Measurements from ENCODE around the gene CNTN2. TPM values are rescaled to one million over a fixed set of nuclear protein-coding genes. Genes with fewer than 3 reads are reported as not detected.

Gene CNTN2
- total RNA-seq, 1 donor from 2014 or later = not detected

DNA sequence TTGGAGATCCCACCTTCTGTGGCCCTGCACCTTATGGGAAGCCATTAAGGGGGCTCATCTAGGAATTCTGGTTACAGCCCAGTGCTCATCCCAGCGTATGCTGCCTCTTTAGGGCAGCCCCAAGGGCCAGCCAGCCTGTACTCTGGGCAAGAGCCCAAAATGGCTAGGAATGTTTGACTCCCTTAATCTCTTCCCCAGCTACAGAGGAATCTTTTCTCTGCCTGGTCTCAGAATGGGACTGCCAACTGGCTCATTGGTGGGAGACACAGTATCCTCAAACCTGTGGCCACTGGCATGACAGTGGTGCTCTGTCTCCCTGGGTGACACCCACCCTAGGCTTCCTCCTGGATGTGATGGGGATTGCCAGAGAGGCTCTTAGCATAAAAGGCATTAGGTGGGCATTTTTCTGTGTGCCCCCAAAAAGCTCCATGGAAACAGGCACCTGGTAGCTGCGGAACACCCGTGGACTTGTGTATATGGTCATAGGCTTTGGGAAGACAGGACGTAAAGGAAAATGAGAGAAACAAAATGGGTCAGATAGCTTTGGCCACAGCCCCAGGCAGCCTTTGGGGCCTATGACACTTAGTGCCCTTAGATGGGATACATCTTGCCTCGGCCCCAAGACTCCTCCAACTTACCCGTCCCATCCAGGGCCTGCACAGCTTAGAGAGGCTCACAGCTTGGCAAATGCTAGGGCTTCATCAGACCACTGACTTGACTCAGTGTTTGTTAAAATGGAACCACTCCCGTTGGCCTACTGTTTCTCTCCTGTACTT lies 34.3 kb downstream of the CNTN2 start:
- intact Hi-C loops (cut with micrococcal nuclease) = no loop called here
- no peak for DNase-seq
- Mint-ChIP-seq H3K36me3 (ENCODE audit: low read depth) (peaks cover 1% of the 10 kb centered on the region), H3K4me3 (no peak overlapping the region), H3K9me3 (no peaks in the 10 kb centered on the region), H3K27ac (no peak overlapping the region), H3K4me1 (no peaks in the 10 kb centered on the region), H3K27me3 (no peaks in the 10 kb centered on the region)
- POLR2A ChIA-PET = no interaction called here
- TF ChIP-seq, protein P1, sequence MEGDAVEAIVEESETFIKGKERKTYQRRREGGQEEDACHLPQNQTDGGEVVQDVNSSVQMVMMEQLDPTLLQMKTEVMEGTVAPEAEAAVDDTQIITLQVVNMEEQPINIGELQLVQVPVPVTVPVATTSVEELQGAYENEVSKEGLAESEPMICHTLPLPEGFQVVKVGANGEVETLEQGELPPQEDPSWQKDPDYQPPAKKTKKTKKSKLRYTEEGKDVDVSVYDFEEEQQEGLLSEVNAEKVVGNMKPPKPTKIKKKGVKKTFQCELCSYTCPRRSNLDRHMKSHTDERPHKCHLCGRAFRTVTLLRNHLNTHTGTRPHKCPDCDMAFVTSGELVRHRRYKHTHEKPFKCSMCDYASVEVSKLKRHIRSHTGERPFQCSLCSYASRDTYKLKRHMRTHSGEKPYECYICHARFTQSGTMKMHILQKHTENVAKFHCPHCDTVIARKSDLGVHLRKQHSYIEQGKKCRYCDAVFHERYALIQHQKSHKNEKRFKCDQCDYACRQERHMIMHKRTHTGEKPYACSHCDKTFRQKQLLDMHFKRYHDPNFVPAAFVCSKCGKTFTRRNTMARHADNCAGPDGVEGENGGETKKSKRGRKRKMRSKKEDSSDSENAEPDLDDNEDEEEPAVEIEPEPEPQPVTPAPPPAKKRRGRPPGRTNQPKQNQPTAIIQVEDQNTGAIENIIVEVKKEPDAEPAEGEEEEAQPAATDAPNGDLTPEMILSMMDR (IDR thresholded peaks at IDR 0.05) = no peak
- CTCF ChIA-PET = no interaction called here
- ATAC-seq (ENCODE audit: low read depth) = no peak

DNA sequence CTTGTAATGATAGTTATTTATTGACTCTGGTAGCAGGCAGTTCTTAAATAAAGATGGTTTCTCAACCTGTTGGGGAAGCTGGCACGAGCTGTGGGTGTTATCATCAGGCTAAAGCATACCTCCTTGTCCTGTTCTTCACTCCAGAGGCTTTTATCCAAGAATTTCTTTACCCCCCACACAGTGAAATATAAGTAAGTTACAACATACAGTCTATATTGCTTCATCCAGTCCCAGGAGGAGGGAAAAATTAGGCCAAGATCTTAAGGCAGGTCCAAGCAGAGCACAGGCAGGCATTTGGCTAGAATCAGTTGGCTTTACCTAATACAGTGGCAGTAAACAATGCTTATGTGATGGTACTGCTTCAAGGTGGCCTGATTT lies 34.9 kb downstream of the CNTN2 start:
- ATAC-seq (ENCODE audit: low read depth) (no peak), DNase-seq (no peak)
- ChIA-PET POLR2A (no interaction called here), CTCF (no interaction called here)
- Mint-ChIP-seq H3K27ac (no peak overlapping the region), H3K4me3 (no peak overlapping the region), H3K9me3 (no peaks in the 10 kb centered on the region), H3K36me3 (ENCODE audit: low read depth) (peaks cover 6% of the 10 kb centered on the region), H3K27me3 (no peaks in the 10 kb centered on the region), H3K4me1 (no peaks in the 10 kb centered on the region)
- intact Hi-C loops (cut with micrococcal nuclease) = no loop called here
- TF ChIP-seq, protein P1 (IDR thresholded peaks at IDR 0.05) = no peak

DNA sequence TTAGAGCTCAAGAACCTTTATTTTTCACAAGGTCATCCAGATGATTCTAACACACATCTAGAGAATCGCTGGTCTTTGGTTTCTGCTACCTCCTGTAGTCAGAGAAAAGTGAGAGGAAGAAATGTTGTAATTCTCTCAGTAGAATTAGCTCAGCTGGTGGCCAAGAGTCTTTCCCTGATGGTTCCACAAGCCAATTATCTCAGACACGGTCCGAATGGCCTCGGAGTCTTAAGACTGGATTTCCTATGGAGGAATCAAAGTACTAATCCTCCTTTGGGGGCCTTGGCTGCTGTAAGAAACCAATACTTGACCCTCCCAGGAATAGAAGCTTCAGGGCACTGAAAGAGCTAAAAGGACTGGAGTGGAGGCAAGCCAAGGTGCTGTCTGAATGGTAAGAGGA lies 39.4 kb downstream of the CNTN2 start:
- TF ChIP-seq, protein P1 (IDR thresholded peaks at IDR 0.05) = no peak
- CTCF ChIA-PET = no interaction called here
- POLR2A ChIA-PET = no interaction called here
- ATAC-seq (ENCODE audit: low read depth) (no peak), DNase-seq (no peak)
- no peak overlapping the region for H3K27ac Mint-ChIP-seq
- H3K27me3 Mint-ChIP-seq = no peaks in the 10 kb centered on the region
- no peaks in the 10 kb centered on the region for H3K9me3 Mint-ChIP-seq
- no peak overlapping the region for H3K4me3 Mint-ChIP-seq
- H3K36me3 Mint-ChIP-seq (ENCODE audit: low read depth) = peaks cover 47% of the 10 kb centered on the region
- intact Hi-C loops (cut with micrococcal nuclease) = no loop called here
- no peaks in the 10 kb centered on the region for H3K4me1 Mint-ChIP-seq

DNA sequence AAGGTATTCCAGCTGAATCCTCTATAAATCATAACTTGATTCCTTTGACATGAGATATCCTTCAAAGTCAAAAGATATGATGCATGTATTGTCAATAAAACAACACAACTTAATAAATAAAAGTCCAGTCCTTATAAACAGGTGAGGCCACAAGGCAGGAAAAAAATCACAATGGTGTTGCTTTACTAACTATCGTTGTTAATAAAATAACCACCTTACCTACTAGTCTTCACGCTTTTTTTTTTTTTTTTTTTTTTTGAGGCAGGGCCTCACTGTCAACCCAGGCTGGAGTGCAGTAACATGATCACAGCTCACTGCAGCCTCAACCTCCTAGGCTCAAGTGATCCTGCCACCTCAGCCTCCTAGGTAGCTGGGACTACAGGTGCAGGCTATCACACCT lies 41.3 kb downstream of the CNTN2 start, which contains the start of gene TMEM81:
Gene TMEM81, minus strand, starts transcription at position 101 of the 400 bp plus-strand sequence. CDS start 140 bp downstream, outside the sequence.
- no peaks in the 10 kb centered on the region for H3K4me1 Mint-ChIP-seq
- TF ChIP-seq, protein P1 (IDR thresholded peaks at IDR 0.05) = no peak
- intact Hi-C loops (cut with micrococcal nuclease) = no loop called here
- no peaks in the 10 kb centered on the region for H3K9me3 Mint-ChIP-seq
- peaks cover 66% of the 10 kb centered on the region for H3K36me3 Mint-ChIP-seq (ENCODE audit: low read depth)
- POLR2A ChIA-PET = no interaction called here
- no peak within 1 kb of the TSS for H3K27ac Mint-ChIP-seq
- CTCF ChIA-PET = no interaction called here
- ATAC-seq (ENCODE audit: low read depth) (no peak), DNase-seq (no peak)
- H3K27me3 Mint-ChIP-seq = no peaks in the 10 kb centered on the region
- H3K4me3 Mint-ChIP-seq = no peak within 1 kb of the TSS

DNA sequence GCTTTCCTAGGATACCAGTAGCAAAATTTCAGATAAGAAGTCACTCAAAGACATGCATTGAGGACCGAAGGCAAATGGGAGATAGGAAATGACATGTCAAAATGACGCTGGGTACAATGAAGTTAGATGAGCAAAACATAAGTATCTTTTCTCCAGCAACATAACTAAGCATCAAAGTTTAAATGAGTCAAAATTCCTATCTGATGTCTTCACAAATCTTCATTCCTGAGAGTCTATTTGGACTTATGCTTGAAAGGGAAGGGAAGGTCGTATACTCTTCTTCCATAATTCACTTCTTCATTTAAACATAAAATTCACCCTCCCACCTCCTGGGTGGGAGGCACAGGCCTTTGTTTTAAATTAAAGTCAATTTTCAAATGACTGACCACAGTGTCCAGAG lies 45.3 kb downstream of the CNTN2 start:
- CTCF ChIA-PET = interaction anchor here (1.1 kb wide), 1 partner anchor 53 kb away, joined by 5 read pairs; no protein-coding TSS in a partner anchor
- no peak for ATAC-seq (ENCODE audit: low read depth)
- no peaks in the 10 kb centered on the region for H3K9me3 Mint-ChIP-seq

More for the DNA sequence above, 45.3 kb downstream of the CNTN2 start:
- Mint-ChIP-seq H3K27me3 (no peaks in the 10 kb centered on the region), H3K4me3 (no peak overlapping the region), H3K27ac (no peak overlapping the region), H3K4me1 (no peaks in the 10 kb centered on the region), H3K36me3 (ENCODE audit: low read depth) (peaks cover 90% of the 10 kb centered on the region)
- POLR2A ChIA-PET = no interaction called here
- intact Hi-C loops (cut with micrococcal nuclease) = no loop called here
- TF ChIP-seq, protein P1 (IDR thresholded peaks at IDR 0.05) = no peak
- no peak for DNase-seq
